Activated CD8-positive, alpha-beta T cell treated with anti-CD3 and anti-CD28 coated beads for 36 hours (primary cell): ENCODE measurements around the gene ENPP1. TPM values are rescaled to one million over a fixed set of nuclear protein-coding genes. Genes with fewer than 3 reads are reported as not detected.

ENCODE experiments used
- ATAC-seq: fragments of 200-7000 bp; cut with Tn5 transposase; one replicate; pipeline ENCODE4 v1.10.0; 2021; ENCODE audit warnings: mild to moderate bottlenecking, moderate library complexity
- CTCF ChIA-PET: fragments of 350-600 bp; sonication (Branson Sonifier 250); formaldehyde crosslinking; loops from one replicate; lab custom pipeline; 2021; ENCODE audit warnings: antibody characterized with exemption; lab: Charles Lee
- POLR2A ChIA-PET: fragments of 350-600 bp; sonication (Branson Sonifier 250); formaldehyde crosslinking; loops from one replicate; lab custom pipeline; 2021; ENCODE audit warnings: antibody characterized with exemption; lab: Charles Lee
- DNase-seq: peaks from one replicate; pipeline ENCODE4 v3.0.0-alpha.2; 2020
- H3K27ac Mint-ChIP-seq: one replicate; pipeline ENCODE4 v1.8.0; 2021; ENCODE audit warnings: mild to moderate bottlenecking, mixed read lengths
- H3K27me3 Mint-ChIP-seq: one replicate; pipeline ENCODE4 v1.8.0; 2021; ENCODE audit warnings: mixed read lengths
- H3K36me3 Mint-ChIP-seq: one replicate; pipeline ENCODE4 v1.8.0; 2021; ENCODE audit warnings: low read depth, mixed read lengths
- H3K4me1 Mint-ChIP-seq: one replicate; pipeline ENCODE4 v1.8.0; 2021; ENCODE audit warnings: low read depth, mixed read lengths
- H3K4me3 Mint-ChIP-seq: one replicate; pipeline ENCODE4 v1.8.0; 2021; ENCODE audit warnings: mild to moderate bottlenecking, moderate library complexity, mixed read lengths
- H3K9me3 Mint-ChIP-seq: one replicate; pipeline ENCODE4 v1.8.0; 2021; ENCODE audit warnings: mixed read lengths
- CTCF ChIP-seq: fragments of 200-600 bp; IDR thresholded peaks from one replicate; pipeline ENCODE4 v1.8.0; 2022; ENCODE audit warnings: antibody characterized with exemption, mild to moderate bottlenecking
- intact Hi-C: fragments of 100-400 bp; cut with micrococcal nuclease; formaldehyde crosslinking; loops from one replicate; pipeline ENCODE4 v1.10.0; 2022
- total RNA-seq, 2 experiments: library from RNA; stranded (reverse); gene quantifications; one replicate each; pipeline ENCODE4 v1.2.3, GENCODE V29; 2021

The ENPP1 gene
- total RNA-seq, 2 experiments from 2014 or later: 0.20 to 0.27 TPM

GRCh38 chr6:131763749-131764148 lies 44.1 kb upstream of the ENPP1 start:
- peaks cover 14% of the 10 kb centered on the region for H3K27me3 Mint-ChIP-seq
- H3K4me1 Mint-ChIP-seq: no peaks in the 10 kb centered on the region
- H3K9me3 Mint-ChIP-seq: no peaks in the 10 kb centered on the region
- ChIA-PET POLR2A (interaction anchor here (0.6 kb wide), 1 partner anchor 708 kb away, joined by 3 read pairs; no protein-coding TSS in a partner anchor), CTCF (interaction anchor here (1.0 kb wide), 1 partner anchor 146 kb away, joined by 3 read pairs; no protein-coding TSS in a partner anchor)
- no peak overlapping the region for H3K27ac Mint-ChIP-seq
- H3K4me3 Mint-ChIP-seq: no peak overlapping the region
- no peak for ATAC-seq
- intact Hi-C loops: no loop called here
- no peak for DNase-seq
- H3K36me3 Mint-ChIP-seq: no peaks in the 10 kb centered on the region
- no peak for TF ChIP-seq CTCF

DNA sequence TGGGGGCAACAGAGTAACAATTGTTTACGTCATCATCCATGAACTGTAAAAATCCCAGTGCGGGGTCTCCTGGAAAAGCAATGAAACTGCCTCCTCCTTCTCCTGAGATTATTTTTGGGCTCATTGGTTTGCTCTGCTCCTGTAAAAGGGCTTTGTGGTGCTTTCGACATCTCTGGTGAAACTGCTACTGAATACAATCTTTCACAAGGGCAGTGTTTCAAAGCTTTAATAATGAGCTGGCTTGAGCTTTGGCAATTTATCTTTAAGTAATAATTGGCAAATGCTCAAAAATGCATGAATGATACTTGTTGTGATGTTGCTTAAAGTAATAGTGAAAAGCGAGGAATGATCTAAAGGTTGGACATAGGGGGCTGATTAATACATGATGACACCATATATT lies 43.5 kb upstream of the ENPP1 start:
- TF ChIP-seq CTCF: no peak
- Mint-ChIP-seq H3K27me3 (peaks cover 14% of the 10 kb centered on the region), H3K4me1 (no peaks in the 10 kb centered on the region), H3K9me3 (no peaks in the 10 kb centered on the region), H3K27ac (no peak overlapping the region), H3K36me3 (no peaks in the 10 kb centered on the region), H3K4me3 (no peak overlapping the region)
- intact Hi-C loops: no loop called here
- CTCF ChIA-PET: no interaction called here
- DNase-seq (no peak), ATAC-seq (no peak)
- POLR2A ChIA-PET: no interaction called here

DNA sequence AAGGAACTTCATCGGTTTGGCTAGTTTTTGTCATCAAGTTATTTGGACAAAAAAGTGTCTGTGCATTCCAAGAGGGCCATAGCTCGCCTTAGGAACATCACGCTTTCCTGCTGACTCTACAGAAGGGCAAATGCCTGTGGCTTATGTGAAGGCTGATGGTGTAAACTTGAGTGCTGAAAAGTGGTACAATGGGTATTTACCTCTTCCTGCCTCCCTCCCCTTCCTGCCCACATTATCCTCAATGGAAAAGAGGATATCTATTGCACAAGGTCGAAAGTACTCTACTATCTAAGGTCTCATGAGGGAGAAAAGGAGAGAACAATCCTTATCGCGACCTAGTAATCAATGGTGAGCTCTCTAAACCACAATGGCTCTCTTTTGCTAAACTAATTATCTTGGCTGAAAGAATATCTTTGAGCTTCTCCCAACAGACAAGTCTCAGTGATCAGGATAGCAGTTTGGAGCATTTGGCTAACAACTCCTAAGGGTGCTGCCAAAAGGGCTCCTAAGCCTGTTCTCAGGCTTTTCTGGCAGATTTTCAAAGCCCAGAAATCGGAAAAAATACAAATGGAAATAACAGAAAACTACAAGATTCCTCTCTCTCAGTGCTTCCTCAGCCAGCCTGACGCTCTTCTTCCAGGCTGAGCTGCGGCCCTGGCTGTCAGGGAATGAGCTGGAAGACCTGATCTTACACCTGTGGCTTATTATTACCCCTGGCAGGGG lies 42.6 kb upstream of the ENPP1 start:
- Mint-ChIP-seq H3K27me3 (peaks cover 14% of the 10 kb centered on the region), H3K4me3 (no peak overlapping the region), H3K9me3 (no peaks in the 10 kb centered on the region), H3K36me3 (no peaks in the 10 kb centered on the region), H3K4me1 (no peaks in the 10 kb centered on the region), H3K27ac (no peak overlapping the region)
- TF ChIP-seq CTCF: no peak
- ChIA-PET CTCF (no interaction called here), POLR2A (interaction anchor here (1.3 kb wide), 1 partner anchor 10 kb away, joined by 3 read pairs; no protein-coding TSS in a partner anchor)
- intact Hi-C loops: no loop called here
- DNase-seq (no peak), ATAC-seq (no peak)

GRCh38 chr6:131765804-131766135 lies 42.0 kb upstream of the ENPP1 start:
- Mint-ChIP-seq H3K27me3 (peaks cover 17% of the 10 kb centered on the region), H3K4me3 (no peak overlapping the region), H3K27ac (no peak overlapping the region), H3K4me1 (no peaks in the 10 kb centered on the region), H3K36me3 (no peaks in the 10 kb centered on the region), H3K9me3 (no peaks in the 10 kb centered on the region)
- POLR2A ChIA-PET: interaction anchor here (1.3 kb wide), 1 partner anchor 10 kb away, joined by 3 read pairs; no protein-coding TSS in a partner anchor
- TF ChIP-seq CTCF: no peak
- ATAC-seq: no peak
- intact Hi-C loops: no loop called here
- no peak for DNase-seq
- CTCF ChIA-PET: no interaction called here

- H3K4me1 Mint-ChIP-seq: no peaks in the 10 kb centered on the region
- no peak for ATAC-seq
- POLR2A ChIA-PET: interaction anchor here (1.3 kb wide), 1 partner anchor 9 kb away, joined by 3 read pairs; no protein-coding TSS in a partner anchor
- no peak for DNase-seq
- CTCF ChIA-PET: no interaction called here
- intact Hi-C loops: no loop called here
- no peak overlapping the region for H3K27ac Mint-ChIP-seq
- no peaks in the 10 kb centered on the region for H3K36me3 Mint-ChIP-seq
- no peaks in the 10 kb centered on the region for H3K9me3 Mint-ChIP-seq
- no peak for TF ChIP-seq CTCF
- no peak overlapping the region for H3K4me3 Mint-ChIP-seq
- H3K27me3 Mint-ChIP-seq: peaks cover 20% of the 10 kb centered on the region
Measured at GRCh38 chr6:131766631-131767030, 41.2 kb upstream of the ENPP1 start.
